GM23338 (cell line): Measurements from ENCODE around the gene C17orf100. TPM values are rescaled to one million over a fixed set of nuclear protein-coding genes. Genes with fewer than 3 reads are reported as not detected.

Source experiments
- ATAC-seq: fragments of 200-7000 bp; cut with Tn5 transposase; 3 replicates; pipeline ENCODE4 v1.9.1; 2020
- DNase-seq: peaks from one replicate; pipeline ENCODE4 v3.0.0-alpha.2; 2015; ENCODE audit warnings: low spot score
- H2AFZ ChIP-seq: fragments of 200-600 bp; sonication (generic); 2 replicates; pipeline ENCODE4 v1.8.0; 2016; ENCODE audit warnings: antibody characterized with exemption, mild to moderate bottlenecking, moderate library complexity
- H3F3A ChIP-seq: fragments of 200-600 bp; sonication (generic); replicated peaks from 2 replicates; pipeline ENCODE4 v1.8.0; 2017; ENCODE audit warnings: antibody characterized with exemption, mixed run types, low read depth
- H3K27ac ChIP-seq: fragments of 200-600 bp; sonication (generic); 2 replicates; pipeline ENCODE4 v1.6.1; 2016; ENCODE audit warnings: low read depth
- H3K27me3 ChIP-seq: fragments of 200-600 bp; sonication (generic); 2 replicates; pipeline ENCODE4 v1.8.0; 2016; ENCODE audit warnings: mild to moderate bottlenecking, mixed run types, moderate library complexity; ENCODE audit not compliant: insufficient read depth
- H3K36me3 ChIP-seq: fragments of 200-600 bp; sonication (generic); 2 replicates; pipeline ENCODE4 v1.8.0; 2016; ENCODE audit warnings: mild to moderate bottlenecking; ENCODE audit not compliant: insufficient read depth
- H3K4me1 ChIP-seq: fragments of 200-600 bp; sonication (generic); 2 replicates; pipeline ENCODE4 v1.8.0; 2016; ENCODE audit warnings: mild to moderate bottlenecking, moderate library complexity; ENCODE audit not compliant: insufficient read depth
- H3K4me2 ChIP-seq: fragments of 200-600 bp; sonication (generic); 2 replicates; pipeline ENCODE4 v1.7.1; 2017; ENCODE audit warnings: mixed run types
- H3K4me3 ChIP-seq: fragments of 200-600 bp; sonication (generic); 2 replicates; pipeline ENCODE4 v1.6.1; 2016; ENCODE audit warnings: mixed run types
- H3K79me2 ChIP-seq: fragments of 200-600 bp; sonication (generic); replicated peaks from 2 replicates; pipeline ENCODE4 v1.8.0; 2017; ENCODE audit warnings: mild to moderate bottlenecking; ENCODE audit not compliant: insufficient read depth
- H3K9me2 ChIP-seq: fragments of 200-600 bp; sonication (generic); 2 replicates; pipeline ENCODE4 v1.8.0; 2017; ENCODE audit not compliant: insufficient read depth
- H4K20me1 ChIP-seq: fragments of 200-600 bp; sonication (generic); replicated peaks from 2 replicates; pipeline ENCODE4 v1.8.0; 2017; ENCODE audit warnings: mild to moderate bottlenecking; ENCODE audit not compliant: insufficient read depth
- H3K27ac Mint-ChIP-seq: 2 replicates; pipeline ENCODE4 v1.8.0; 2020; ENCODE audit warnings: inconsistent platforms, mild to moderate bottlenecking, moderate library complexity, mixed read lengths
- H3K27me3 Mint-ChIP-seq: 3 replicates; pipeline ENCODE4 v1.8.0; 2022; ENCODE audit warnings: low read depth, mild to moderate bottlenecking, moderate library complexity, mixed read lengths, inconsistent platforms; ENCODE audit not compliant: insufficient read depth, poor library complexity
- H3K36me3 Mint-ChIP-seq: 3 replicates; pipeline ENCODE4 v1.8.0; 2021; ENCODE audit warnings: low read depth, mild to moderate bottlenecking, inconsistent platforms, moderate library complexity, mixed read lengths
- H3K4me1 Mint-ChIP-seq: 3 replicates; pipeline ENCODE4 v1.8.0; 2020; ENCODE audit warnings: mild to moderate bottlenecking, inconsistent platforms, mixed read lengths
- H3K4me3 Mint-ChIP-seq: 3 replicates; pipeline ENCODE4 v1.8.0; 2021; ENCODE audit warnings: moderate library complexity, mild to moderate bottlenecking, inconsistent platforms, mixed read lengths
- H3K9me3 Mint-ChIP-seq: 3 replicates; pipeline ENCODE4 v1.8.0; 2020; ENCODE audit warnings: moderate library complexity, mild to moderate bottlenecking, inconsistent platforms, mixed read lengths
- CREB1 ChIP-seq: fragments of 250-450 bp; sonication (Bioruptor Pico); IDR thresholded peaks from 2 replicates; pipeline ENCODE4 v1.5.0; 2020; ENCODE audit warnings: low read depth, mild to moderate bottlenecking, moderate library complexity
- CTCF ChIP-seq, 2 experiments: fragments of 200-600 bp in 1 of 2; sonication (generic) in 1 of 2; conservative IDR thresholded peaks; 2 replicates each; pipeline versions ENCODE4 v1.5.1 to v1.6.1; 2016 to 2017; ENCODE audit warnings: antibody characterized with exemption in 2 of 2, low read depth in 2 of 2, mild to moderate bottlenecking in 2 of 2, moderate library complexity in 1 of 2
- ETS1 ChIP-seq: IDR thresholded peaks from 2 replicates; pipeline ENCODE4 v1.6.1; 2016; ENCODE audit warnings: antibody characterized with exemption
- EZH2 ChIP-seq: fragments of 200-600 bp; sonication (generic); IDR thresholded peaks from one replicate; pipeline ENCODE4 v1.8.0; 2017; ENCODE audit warnings: antibody characterized with exemption, mild to moderate bottlenecking, low read depth; ENCODE audit not compliant: unreplicated experiment
- POLR2AphosphoS5 ChIP-seq: IDR thresholded peaks from 2 replicates; pipeline ENCODE4 v1.6.1; 2016; ENCODE audit warnings: antibody characterized with exemption, low read depth
- REST ChIP-seq: IDR thresholded peaks from one replicate; pipeline ENCODE4 v1.6.1; 2018; ENCODE audit warnings: antibody characterized with exemption; ENCODE audit not compliant: unreplicated experiment
- STAT1 ChIP-seq: IDR thresholded peaks from one replicate; pipeline ENCODE4 v1.6.1; 2016; ENCODE audit warnings: antibody characterized with exemption; ENCODE audit not compliant: unreplicated experiment
- ZNF331 ChIP-seq: fragments of 250-450 bp; sonication (Bioruptor Pico); IDR thresholded peaks from 2 replicates; pipeline ENCODE4 v1.5.0; 2020; ENCODE audit warnings: low read depth, mild to moderate bottlenecking, moderate library complexity
- polyA plus RNA-seq: library from polyadenylated mRNA; unstranded; fragments of >200 nt; fragmentation: Nextera tagmentation; extraction: Ambion mirVana; gene quantifications from 2 replicates; pipeline ENCODE4 v1.2.1, GENCODE V29; 2016
- total RNA-seq: library from RNA; depleted of rRNA; stranded (reverse); fragments of >200 nt; shearing (Covaris generic); gene quantifications from 2 replicates; pipeline ENCODE4 v1.2.3, GENCODE V29; 2014

The C17orf100 gene
- total and polyA plus RNA-seq, 2 experiments from 2014 or later: 2.7 to 3.9 TPM

- peaks cover 21% of the 10 kb centered on the region for H3K36me3 ChIP-seq
- H3F3A ChIP-seq: peaks cover 7% of the 10 kb centered on the region; the same call in 1 of the 2 replicates
- DNase-seq (no peak), ATAC-seq (no peak)
- Mint-ChIP-seq H3K4me3 (peak overlapping the region; percentile 55), H3K36me3 (peaks cover 27% of the 10 kb centered on the region), H3K27ac (peak overlapping the region; percentile 74; the same call in 1 of the 2 replicates), H3K27me3 (peaks cover 19% of the 10 kb centered on the region), H3K9me3 (no peaks in the 10 kb centered on the region; the same call in 2 of the 3 replicates), H3K4me1 (peaks cover 18% of the 10 kb centered on the region)
- H3K27ac ChIP-seq: no peak overlapping the region
- no peak overlapping the region for H3K4me2 ChIP-seq
- H3K4me1 ChIP-seq: peaks cover 12% of the 10 kb centered on the region
- H2AFZ ChIP-seq: no peak overlapping the region
- no peaks in the 10 kb centered on the region for H3K27me3 ChIP-seq
- no peak overlapping the region for H3K4me3 ChIP-seq
- peaks cover 30% of the 10 kb centered on the region for H3K79me2 ChIP-seq
- no peaks in the 10 kb centered on the region for H3K9me2 ChIP-seq
- H4K20me1 ChIP-seq: peaks cover 3% of the 10 kb centered on the region; the same call in 1 of the 2 replicates
- TF ChIP-seq CTCF (conservative IDR thresholded peaks at IDR 0.05; ENCODE audit: low read depth in 2 of 2): no peak
- no peak for TF ChIP-seq STAT1
- no peak for TF ChIP-seq CREB1 (CRISPR knock-in tag)
- no peak for TF ChIP-seq ETS1
- TF ChIP-seq EZH2: no peak
- TF ChIP-seq REST: no peak
- TF ChIP-seq POLR2AphosphoS5: no peak
- TF ChIP-seq ZNF331 (CRISPR knock-in tag): no peak
Observed at GRCh38 chr17:6638046-6638908, 13.3 kb upstream of the C17orf100 start.
